Rectal smooth muscle tissue (tissue), 1 donor: Measurements from ENCODE around the gene CCDC102B.
"Not testable (repeated sequence)": the region's sequence is repeated elsewhere in the genome, so short reads cannot be mapped to it uniquely, and the experiment has no call there.

Experiments
- H3K27ac ChIP-seq: one replicate; pipeline ENCODE4 v1.7.0; 2013; ENCODE audit warnings: low read depth, low read length, inconsistent platforms
- H3K27me3 ChIP-seq: one replicate; pipeline ENCODE4 v1.7.0; 2013; ENCODE audit warnings: low read length; ENCODE audit not compliant: control insufficient read depth, insufficient read depth
- H3K36me3 ChIP-seq: one replicate; pipeline ENCODE4 v1.7.0; 2013; ENCODE audit warnings: low read length; ENCODE audit not compliant: control insufficient read depth, insufficient read depth
- H3K4me1 ChIP-seq: one replicate; pipeline ENCODE4 v1.7.0; 2013; ENCODE audit warnings: low read length; ENCODE audit not compliant: control insufficient read depth, insufficient read depth
- H3K4me3 ChIP-seq: one replicate; pipeline ENCODE4 v1.7.0; 2013; ENCODE audit warnings: low read length
- H3K9ac ChIP-seq: one replicate; pipeline ENCODE4 v1.7.0; 2013; ENCODE audit warnings: low read length

Gene CCDC102B

DNA sequence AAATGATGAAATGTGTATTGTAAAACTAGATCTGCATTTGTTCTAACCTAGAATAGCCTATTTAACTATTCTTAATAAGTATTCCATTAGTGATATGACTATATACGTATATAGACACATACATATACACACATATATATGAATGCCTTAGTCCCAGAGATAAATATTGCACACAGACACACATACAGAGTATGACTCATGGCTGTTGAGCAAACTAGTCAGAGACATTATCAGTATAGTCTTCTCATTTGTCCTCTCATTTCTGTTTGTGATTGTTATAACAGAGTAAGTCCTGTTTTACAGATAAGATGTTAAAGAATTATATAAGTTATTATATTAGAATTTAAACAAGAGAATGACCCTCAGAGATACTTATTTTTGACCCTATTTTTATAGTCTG, 202.5 kb downstream of the CCDC102B start:
- no peaks in the 10 kb centered on the region for H3K27me3 ChIP-seq
- H3K4me1 ChIP-seq = no peaks in the 10 kb centered on the region
- no peak overlapping the region for H3K27ac ChIP-seq
- H3K4me3 ChIP-seq = no peak overlapping the region
- H3K9ac ChIP-seq = no peak overlapping the region
- H3K36me3 ChIP-seq = no peaks in the 10 kb centered on the region

DNA sequence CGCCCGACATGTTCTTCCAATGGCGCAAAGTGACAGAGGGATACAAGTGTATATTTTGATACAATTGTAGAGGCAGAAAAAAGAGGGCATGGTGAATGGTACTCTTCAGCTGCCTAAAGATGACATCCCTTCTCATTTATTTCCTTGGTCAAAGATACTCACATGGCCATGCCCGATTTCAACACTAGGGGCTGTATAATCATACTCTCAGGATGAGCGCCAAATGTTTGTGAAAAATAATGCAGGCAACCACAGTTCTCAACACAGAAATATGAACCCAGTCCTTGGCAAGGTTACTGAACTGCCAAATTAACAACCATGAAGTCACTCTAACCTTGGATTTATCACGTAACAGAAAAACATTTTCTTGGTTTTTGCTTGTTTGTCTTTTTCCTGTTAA, 204.4 kb downstream of the CCDC102B start:
- Histone ChIP-seq H3K4me1 (no peaks in the 10 kb centered on the region), H3K4me3 (no peak overlapping the region), H3K27ac (no peak overlapping the region), H3K36me3 (no peaks in the 10 kb centered on the region), H3K27me3 (no peaks in the 10 kb centered on the region), H3K9ac (no peak overlapping the region)

DNA sequence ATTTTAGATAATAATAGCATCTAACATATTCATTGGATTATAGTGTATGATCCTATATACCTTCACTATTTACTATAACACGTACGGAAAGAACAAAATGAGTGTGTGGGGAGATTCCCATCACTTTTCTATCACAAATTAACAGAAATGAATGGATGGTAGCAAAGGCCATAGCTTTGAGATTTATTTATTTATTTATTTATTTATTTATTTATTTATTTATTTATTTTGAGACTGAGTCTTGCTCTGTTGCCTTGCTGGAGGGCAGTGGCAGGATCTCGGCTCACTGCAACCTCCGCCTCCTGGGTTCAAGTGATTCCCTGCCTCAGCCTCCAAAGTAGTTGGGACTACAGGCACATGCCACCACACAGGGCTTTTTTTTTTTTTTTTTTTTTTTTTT, 208.3 kb downstream of the CCDC102B start:
- not testable (repeated sequence) for H3K4me3 ChIP-seq, H3K4me1 ChIP-seq, H3K27ac ChIP-seq, H3K9ac ChIP-seq, H3K27me3 ChIP-seq, H3K36me3 ChIP-seq

DNA sequence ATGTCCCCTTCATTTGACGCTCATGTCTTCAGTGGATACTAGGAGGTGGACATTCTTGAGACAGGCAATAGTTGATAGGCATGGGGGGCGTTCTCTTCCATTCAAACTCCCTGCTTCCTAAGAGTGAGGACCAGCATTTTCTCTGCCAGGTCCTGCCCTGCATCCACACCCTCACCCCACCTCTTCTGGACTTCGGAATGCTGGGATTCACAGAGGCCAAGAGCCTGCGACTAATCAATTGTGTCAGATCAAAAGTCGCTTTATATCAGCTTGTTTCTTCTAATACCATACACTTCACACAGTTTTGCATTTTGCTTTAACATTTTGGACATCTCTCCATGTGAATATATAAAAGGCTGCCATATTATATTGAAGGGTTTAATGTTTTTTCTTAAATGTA, 210.7 kb downstream of the CCDC102B start:
- H3K36me3 ChIP-seq = no peaks in the 10 kb centered on the region
- no peak overlapping the region for H3K27ac ChIP-seq
- no peaks in the 10 kb centered on the region for H3K4me1 ChIP-seq
- no peaks in the 10 kb centered on the region for H3K27me3 ChIP-seq
- H3K4me3 ChIP-seq = no peak overlapping the region
- H3K9ac ChIP-seq = no peak overlapping the region

DNA sequence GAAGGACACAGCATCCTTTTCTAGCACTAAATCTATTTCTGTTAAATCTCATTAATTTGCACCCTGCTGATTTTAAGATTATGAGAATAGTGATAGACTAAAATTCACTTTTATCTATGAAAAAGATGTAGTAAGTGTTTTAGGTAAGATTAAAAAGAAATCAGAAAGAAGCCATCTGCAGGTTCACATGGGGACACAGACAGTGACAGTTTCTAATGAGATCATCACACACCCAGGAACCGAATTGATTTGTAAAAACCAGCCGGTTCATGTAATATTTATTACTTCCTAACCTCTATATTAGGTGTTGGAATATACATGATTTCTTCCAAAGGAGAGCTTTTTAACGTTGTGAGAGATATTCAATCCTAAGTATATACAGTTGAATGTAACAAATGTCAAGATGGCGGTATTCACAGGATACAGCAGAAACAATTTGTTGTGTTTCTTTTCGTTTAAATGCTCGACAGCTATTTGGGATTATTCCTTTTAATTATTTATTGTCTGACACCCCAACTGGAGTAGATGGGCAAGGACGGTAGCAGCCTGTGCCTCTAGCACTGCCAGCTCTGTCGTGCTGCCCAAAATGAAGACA, 223.4 kb downstream of the CCDC102B start:
- H3K9ac ChIP-seq = no peak overlapping the region
- no peak overlapping the region for H3K4me3 ChIP-seq
- H3K4me1 ChIP-seq = no peaks in the 10 kb centered on the region
- H3K27ac ChIP-seq = no peak overlapping the region
- no peaks in the 10 kb centered on the region for H3K36me3 ChIP-seq
- H3K27me3 ChIP-seq = no peaks in the 10 kb centered on the region

DNA sequence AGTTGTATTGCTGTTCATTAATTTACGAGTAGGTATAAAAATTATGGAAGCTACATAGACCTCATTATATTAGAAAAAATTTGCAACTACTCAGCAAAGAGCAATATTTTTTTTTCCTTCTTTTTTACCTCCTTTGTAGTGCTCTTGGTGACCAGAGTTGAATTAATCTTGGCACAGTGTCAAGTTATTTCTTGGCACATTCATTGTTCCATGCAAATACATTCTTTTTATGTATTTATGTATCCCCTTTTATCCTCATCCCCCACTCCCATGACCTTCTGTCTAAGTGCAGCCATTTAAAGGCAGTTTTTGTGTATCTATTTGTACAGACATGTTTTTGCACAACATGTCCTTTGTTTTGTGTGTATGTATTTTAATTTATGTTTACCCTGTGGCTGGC, 224.5 kb downstream of the CCDC102B start:
- Histone ChIP-seq H3K27ac (no peak overlapping the region), H3K4me1 (no peaks in the 10 kb centered on the region), H3K4me3 (no peak overlapping the region), H3K9ac (no peak overlapping the region), H3K27me3 (no peaks in the 10 kb centered on the region), H3K36me3 (no peaks in the 10 kb centered on the region)

DNA sequence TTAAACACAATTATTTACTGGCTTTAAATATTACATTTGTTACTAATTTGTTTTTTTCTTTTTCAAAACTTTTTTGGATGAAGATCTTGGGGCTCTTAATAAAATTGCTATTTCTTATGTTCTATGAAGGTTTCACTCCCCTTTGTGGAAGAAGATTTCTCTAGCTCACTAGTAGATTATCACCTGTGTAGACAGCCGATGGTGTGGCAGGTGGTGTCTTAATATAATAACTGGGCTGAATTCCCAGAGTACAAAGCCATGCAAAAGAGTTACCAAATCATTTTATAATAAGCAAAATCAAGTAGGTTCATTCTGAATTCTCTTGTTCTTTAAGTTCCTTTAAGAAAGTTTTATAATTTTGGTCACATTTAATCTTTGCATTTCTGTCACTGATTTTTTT, 233.7 kb downstream of the CCDC102B start:
- H3K27me3 ChIP-seq = no peaks in the 10 kb centered on the region
- H3K27ac ChIP-seq = no peak overlapping the region
- no peaks in the 10 kb centered on the region for H3K4me1 ChIP-seq
- H3K9ac ChIP-seq = no peak overlapping the region
- no peaks in the 10 kb centered on the region for H3K36me3 ChIP-seq
- H3K4me3 ChIP-seq = no peak overlapping the region

DNA sequence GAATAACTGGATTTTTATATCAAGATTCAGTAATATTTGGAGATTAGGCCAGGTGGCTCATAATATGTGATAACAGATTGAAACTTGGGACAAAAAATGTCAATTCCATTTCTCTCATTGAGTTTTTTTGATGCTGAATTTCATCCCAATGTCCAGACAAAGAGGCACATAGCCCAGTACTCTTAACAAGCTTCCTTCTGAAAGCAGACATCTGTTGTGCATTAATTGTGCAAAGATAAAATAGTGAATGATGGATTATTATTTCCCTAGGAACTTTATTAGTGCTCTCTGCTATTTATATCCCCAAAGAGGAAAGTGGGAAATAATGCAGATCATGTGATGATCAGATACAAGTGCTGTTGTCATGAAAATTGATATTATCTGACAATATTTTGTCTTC, 234.1 kb downstream of the CCDC102B start:
- no peaks in the 10 kb centered on the region for H3K4me1 ChIP-seq
- H3K27ac ChIP-seq = no peak overlapping the region
- no peaks in the 10 kb centered on the region for H3K36me3 ChIP-seq
- H3K9ac ChIP-seq = no peak overlapping the region
- no peak overlapping the region for H3K4me3 ChIP-seq
- no peaks in the 10 kb centered on the region for H3K27me3 ChIP-seq

DNA sequence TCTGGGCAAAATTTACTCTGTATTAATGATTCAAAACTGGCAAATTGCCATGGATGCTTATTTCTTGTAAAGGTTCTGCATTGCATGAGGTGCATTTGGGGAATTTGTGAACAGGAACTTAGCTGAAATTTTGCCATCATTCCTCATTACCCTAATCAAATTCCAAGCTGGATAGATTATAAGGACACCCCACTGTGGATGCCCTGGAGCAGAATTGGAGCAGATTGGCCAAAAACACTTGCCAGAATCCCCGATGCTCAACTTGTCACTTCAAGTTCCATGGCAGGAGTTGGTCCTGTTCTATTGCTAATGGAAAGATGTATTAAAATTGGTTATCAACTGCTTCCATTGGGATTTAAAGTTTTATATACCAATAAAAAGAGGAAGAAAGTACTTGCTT, 237.9 kb downstream of the CCDC102B start:
- Histone ChIP-seq H3K36me3 (no peaks in the 10 kb centered on the region), H3K4me1 (no peaks in the 10 kb centered on the region), H3K27ac (no peak overlapping the region), H3K27me3 (no peaks in the 10 kb centered on the region), H3K4me3 (no peak overlapping the region), H3K9ac (no peak overlapping the region)

DNA sequence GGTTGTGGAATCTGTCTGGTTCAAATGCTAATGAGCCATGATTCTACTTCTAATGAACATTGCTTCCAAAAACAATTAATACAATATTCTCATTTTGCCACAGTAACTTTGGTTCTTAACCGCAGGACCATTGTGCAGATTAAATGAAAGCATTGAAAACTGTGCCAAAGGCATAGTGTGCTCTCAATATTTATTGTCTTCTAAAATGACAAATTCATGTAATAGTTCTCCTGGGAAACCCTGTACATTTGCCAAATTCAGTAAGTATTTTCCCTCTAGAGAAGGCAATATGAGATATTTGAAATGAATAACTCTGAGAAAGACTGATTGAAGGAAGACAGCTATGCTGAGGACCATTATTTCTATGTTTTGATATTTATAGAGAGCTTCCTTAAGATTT, 246.3 kb downstream of the CCDC102B start:
- no peak overlapping the region for H3K9ac ChIP-seq
- no peaks in the 10 kb centered on the region for H3K27me3 ChIP-seq
- no peaks in the 10 kb centered on the region for H3K36me3 ChIP-seq
- H3K4me1 ChIP-seq = no peaks in the 10 kb centered on the region
- H3K4me3 ChIP-seq = no peak overlapping the region
- H3K27ac ChIP-seq = no peak overlapping the region

DNA sequence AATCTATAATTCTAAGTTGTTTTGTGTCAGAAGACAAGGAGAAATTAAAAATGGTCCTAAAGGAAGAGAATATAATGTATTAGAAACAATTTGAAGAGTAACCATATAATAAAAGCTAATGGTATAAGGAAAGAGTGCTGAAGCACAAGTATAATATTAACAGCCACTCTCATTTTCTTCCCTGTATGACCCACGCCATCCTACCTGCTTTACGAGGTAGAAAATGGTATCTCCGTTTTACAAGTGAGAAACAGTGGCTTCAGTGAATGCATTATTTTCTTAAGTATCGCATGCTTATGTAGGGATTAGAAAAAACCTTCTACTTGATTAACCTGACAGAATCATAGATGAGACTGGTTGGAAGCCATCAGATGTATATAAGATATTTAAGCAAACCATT, 266.2 kb downstream of the CCDC102B start:
- no peak overlapping the region for H3K4me3 ChIP-seq
- H3K9ac ChIP-seq = no peak overlapping the region
- H3K36me3 ChIP-seq = no peaks in the 10 kb centered on the region
- no peak overlapping the region for H3K27ac ChIP-seq
- no peaks in the 10 kb centered on the region for H3K27me3 ChIP-seq
- H3K4me1 ChIP-seq = no peaks in the 10 kb centered on the region

DNA sequence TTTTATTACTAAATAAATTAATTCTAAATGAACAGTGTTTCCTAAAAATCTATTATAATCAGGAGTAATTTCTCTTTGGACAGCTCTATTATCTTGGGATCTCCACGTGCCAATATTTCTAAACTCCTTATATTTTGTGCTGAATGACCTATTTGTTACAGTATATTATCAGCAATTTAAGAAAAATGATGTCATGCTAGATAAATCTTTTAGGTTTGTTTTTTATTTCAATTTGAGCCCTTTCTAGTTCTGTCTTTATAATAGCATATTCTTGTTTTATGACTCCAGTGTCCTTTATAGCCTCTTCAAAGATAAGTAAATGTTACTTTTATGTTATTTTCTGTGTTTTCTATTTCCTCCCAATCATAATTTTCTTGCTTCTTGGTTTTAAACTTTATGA, 269.2 kb downstream of the CCDC102B start:
- H3K27me3 ChIP-seq = no peaks in the 10 kb centered on the region

DNA sequence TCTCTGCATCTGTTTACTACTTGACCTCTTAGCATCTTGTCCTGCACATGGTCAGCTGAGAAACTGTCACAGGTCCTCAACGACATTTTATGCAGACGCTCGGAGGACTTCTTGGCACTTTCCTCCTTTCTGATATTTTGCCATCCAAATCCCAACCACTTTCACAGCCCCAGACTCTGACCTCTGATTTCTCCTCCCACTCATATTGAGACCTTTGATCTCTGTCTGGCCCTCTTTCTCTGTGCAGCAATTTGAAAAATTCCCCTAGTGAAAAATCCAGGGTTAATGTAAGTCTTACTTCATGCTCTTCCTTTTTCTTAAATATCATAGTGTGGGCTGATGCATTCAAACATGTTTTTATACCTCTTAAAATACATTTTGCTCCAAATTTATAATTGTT, 273.8 kb downstream of the CCDC102B start:
- Histone ChIP-seq H3K27ac (no peak overlapping the region), H3K4me1 (no peaks in the 10 kb centered on the region), H3K9ac (no peak overlapping the region), H3K4me3 (no peak overlapping the region), H3K27me3 (no peaks in the 10 kb centered on the region), H3K36me3 (no peaks in the 10 kb centered on the region)

More for the DNA sequence above, 269.2 kb downstream of the CCDC102B start:
- no peak overlapping the region for H3K4me3 ChIP-seq
- no peak overlapping the region for H3K9ac ChIP-seq
- no peaks in the 10 kb centered on the region for H3K4me1 ChIP-seq
- H3K27ac ChIP-seq = no peak overlapping the region
- no peaks in the 10 kb centered on the region for H3K36me3 ChIP-seq
